ENCODE data around the gene ETV5. TPM values are rescaled to one million over a fixed set of nuclear protein-coding genes. Genes with fewer than 3 reads are reported as not detected.
A peak's percentile ranks its signal among the peaks of the same experiment; 100 is the strongest.

ETV5 gene
- total and polyA plus RNA-seq, 2 of the 4 experiments (the other 2 are of a cell fraction) = 15.7 to 20.1 TPM

DNA sequence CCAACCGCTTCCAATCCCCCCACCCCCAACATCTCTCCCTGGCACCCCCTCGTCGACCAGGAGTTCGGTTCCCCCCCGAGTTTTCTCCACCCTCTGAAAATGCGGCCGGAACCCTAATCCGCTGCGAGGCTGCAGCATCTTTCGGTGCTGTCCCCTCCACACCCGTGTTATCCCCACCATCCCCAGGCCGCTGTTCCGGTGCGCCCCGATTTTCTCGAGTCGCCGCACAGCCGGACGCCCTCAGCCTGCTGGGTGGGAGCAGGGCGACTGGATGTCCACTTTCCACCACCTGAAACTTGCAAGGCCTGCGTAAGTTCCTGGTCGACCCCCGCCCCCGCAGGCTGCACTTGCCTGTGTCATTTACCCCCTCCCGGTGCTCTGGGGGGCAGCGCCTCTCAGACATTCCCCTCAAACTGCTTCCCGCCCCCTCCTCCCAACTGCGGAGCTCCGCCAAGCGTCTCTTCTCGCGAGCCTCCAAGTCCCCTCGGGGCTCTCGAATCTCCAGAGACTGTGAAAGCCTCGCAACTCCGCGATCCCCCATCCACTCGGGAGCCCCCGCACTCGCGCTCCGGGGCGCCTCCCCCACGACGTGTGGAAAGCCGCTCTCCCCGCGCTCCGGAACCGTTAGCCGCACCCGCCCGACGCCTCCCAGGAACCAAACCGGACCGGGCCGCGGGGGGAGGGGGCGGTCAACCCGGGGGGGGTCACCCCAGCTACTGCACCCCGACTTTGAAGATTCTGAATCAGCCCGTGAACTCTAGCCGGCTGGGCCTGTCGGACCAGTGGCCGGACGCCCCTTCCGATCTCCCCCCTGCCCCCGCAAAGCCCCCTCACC lies 566 bp downstream of the ETV5 start:
- DNase-seq = peak; percentile 66
- H2BK15ac ChIP-seq (ENCODE audit: low read depth, low read length) = no peak overlapping the region
- dilution Hi-C loops (cut with HindIII; ENCODE audit: low sequenced_read_pairs, unreplicated experiment) = no loop called here

More for the DNA sequence above, 566 bp downstream of the ETV5 start:
- Histone ChIP-seq H2AK9ac (replicated peaks; ENCODE audit: low read depth, low read length, poor library complexity) (peak overlapping the region; percentile 87), H3K9me1 (ENCODE audit: insufficient read depth, low read length) (peaks cover 12% of the 10 kb centered on the region), H4K20me1 (ENCODE audit: insufficient read depth, low read length) (peaks cover 5% of the 10 kb centered on the region; the same call in 1 of the 2 replicates), H2BK120ac (ENCODE audit: low read depth, low read length) (no peak overlapping the region), H2AK5ac (ENCODE audit: low read depth, low read length) (no peak overlapping the region), H4K5ac (ENCODE audit: low read depth, low read length) (no peak overlapping the region; the same call in 1 of the 2 replicates), H2BK5ac (ENCODE audit: low read depth, low read length, poor library complexity, severe bottlenecking) (peak overlapping the region; percentile 41), H4K8ac (ENCODE audit: low read depth in 2 of 2, low read length in 2 of 2) (peak overlapping the region in 1 of 2 experiments; percentile 32; a peak in 1 of 4 replicates), H3K4me1 (ENCODE audit: control insufficient read depth, insufficient read depth, low read length) (peaks cover 11% of the 10 kb centered on the region), H3K4ac (ENCODE audit: low read depth, low read length) (no peak overlapping the region), H3K9me3 (ENCODE audit: control insufficient read depth, insufficient read depth, low read length) (no peaks in the 10 kb centered on the region), H3K23ac (ENCODE audit: low read depth, low read length) (peak overlapping the region; percentile 81; the same call in 1 of the 2 replicates), H4K91ac (ENCODE audit: insufficient read depth, low read depth, low read length) (no peak overlapping the region; the same call in 1 of the 2 replicates), H3K79me1 (ENCODE audit: low read depth in 1 of 2, low read length in 2 of 2) (peaks cover 10 to 24% of the 10 kb centered on the region in 2 experiments; a peak in 3 of 4 replicates), H3K27me3 (ENCODE audit: control insufficient read depth, insufficient read depth, low read length) (no peaks in the 10 kb centered on the region), H2AFZ (replicated peaks; ENCODE audit: low read length, poor library complexity) (peak overlapping the region; percentile 83), H3K14ac (replicated peaks; ENCODE audit: low read depth, low read length) (peak overlapping the region; percentile 77), H3K36me3 (ENCODE audit: control insufficient read depth, insufficient read depth, low read length) (no peaks in the 10 kb centered on the region), H3K9ac (ENCODE audit: low read depth, low read length) (peak overlapping the region; percentile 66), H2BK20ac (ENCODE audit: low read depth, low read length) (no peak overlapping the region), H3K4me2 (ENCODE audit: low read depth, low read length) (peak overlapping the region; percentile 72), H3K56ac (ENCODE audit: extremely low read depth, insufficient read depth, low read length) (peak overlapping the region; percentile 26; the same call in 1 of the 2 replicates), H3K4me3 (ENCODE audit: insufficient read depth, low read depth, low read length) (peak overlapping the region; percentile 99), H3K27ac (ENCODE audit: insufficient read depth, low read length) (peak overlapping the region; percentile 77), H3K18ac (ENCODE audit: low read depth, low read length) (peak overlapping the region; percentile 1; the same call in 1 of the 2 replicates)
- ATAC-seq (ENCODE audit: low read depth) = peak; percentile 22
- POLR2A ChIA-PET (ENCODE audit: unreplicated experiment) = no interaction called here
- in situ Hi-C loops (cut with MboI; ENCODE audit: low sequenced_read_pairs) (no loop called here), intact Hi-C loops (cut with micrococcal nuclease) (loop anchor here (2.0 to 10.0 kb wide), 6 partner anchors 126 to 676 kb away; partner anchors contain the start of genes CRYGS, EIF4A2 and TBCCD1)
- CTCF ChIA-PET = no interaction called here
- WGBS, 2 experiments (ENCODE audit: extremely low coverage in 2 of 2, insufficient read length in 1 of 2) = 0% methylated on average over 12 of the region's 69 CpGs; no CpG with 5 or more reads in 1 of the 2 experiments
- TF ChIP-seq MAZ (IDR thresholded peaks at IDR 0.05; ENCODE audit: borderline replicate concordance, low read depth, low read length) (no peak; the same call in 1 of the 2 replicates), MAFK (IDR thresholded peaks at IDR 0.05; ENCODE audit: low read depth, low read length) (no peak), RFX5 (IDR thresholded peaks at IDR 0.05; ENCODE audit: low read depth, low read length) (no peak), CHD1 (IDR thresholded peaks at IDR 0.05; ENCODE audit: low read depth, low read length) (no peak), POLR2A (IDR thresholded peaks at IDR 0.05; ENCODE audit: low read depth, low read length) (no peak), SMC3 (IDR thresholded peaks at IDR 0.05; ENCODE audit: low read depth, low read length) (no peak), RAD21 (IDR thresholded peaks at IDR 0.05; ENCODE audit: low read length) (no peak)
- TF ChIP-seq, protein P1, sequence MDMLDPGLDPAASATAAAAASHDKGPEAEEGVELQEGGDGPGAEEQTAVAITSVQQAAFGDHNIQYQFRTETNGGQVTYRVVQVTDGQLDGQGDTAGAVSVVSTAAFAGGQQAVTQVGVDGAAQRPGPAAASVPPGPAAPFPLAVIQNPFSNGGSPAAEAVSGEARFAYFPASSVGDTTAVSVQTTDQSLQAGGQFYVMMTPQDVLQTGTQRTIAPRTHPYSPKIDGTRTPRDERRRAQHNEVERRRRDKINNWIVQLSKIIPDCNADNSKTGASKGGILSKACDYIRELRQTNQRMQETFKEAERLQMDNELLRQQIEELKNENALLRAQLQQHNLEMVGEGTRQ (IDR thresholded peaks at IDR 0.05; ENCODE audit: low read depth, low read length) = no peak
- BruUV-seq (replicated peaks) = no TSS peak

All from IMR-90 (cell line).